SK-N-SH treated with all-trans-retinoic acid at 6 μM for 48 hours (cell line): ENCODE results near the gene ANXA3.

Experiments
- ARNTL ChIP-seq: fragments of 450-650 bp; formaldehyde crosslinking; IDR thresholded peaks from 2 replicates; pipeline ENCODE4 v1.5.0; 2020; ENCODE audit warnings: low read depth, mild to moderate bottlenecking, moderate library complexity, borderline replicate concordance
- BACH2 ChIP-seq: fragments of 250-450 bp; sonication (Bioruptor Pico); IDR thresholded peaks from 2 replicates; pipeline ENCODE4 v1.9.0; 2021; ENCODE audit warnings: mild to moderate bottlenecking, borderline replicate concordance
- RARB ChIP-seq: fragments of 250-450 bp; sonication (Bioruptor Pico); IDR thresholded peaks from 2 replicates; pipeline ENCODE4 v1.8.0; 2021; ENCODE audit warnings: mild to moderate bottlenecking, moderate library complexity
- TCF4 ChIP-seq: fragments of 250-450 bp; sonication (Bioruptor Pico); IDR thresholded peaks from 2 replicates; pipeline ENCODE4 v1.8.0; 2021; ENCODE audit warnings: mild to moderate bottlenecking, moderate library complexity, borderline replicate concordance
- TOX ChIP-seq: fragments of 250-450 bp; sonication (Bioruptor Pico); IDR thresholded peaks from 2 replicates; pipeline ENCODE4 v1.8.0; 2021; ENCODE audit warnings: mild to moderate bottlenecking, moderate library complexity, borderline replicate concordance
- ZC3H10 ChIP-seq: fragments of 250-450 bp; sonication (Bioruptor Pico); IDR thresholded peaks from 2 replicates; pipeline ENCODE4 v1.5.1; 2021; ENCODE audit warnings: mild to moderate bottlenecking, moderate library complexity
- ZNF565 ChIP-seq: fragments of 450-650 bp; formaldehyde crosslinking; conservative IDR thresholded peaks from 2 replicates; pipeline ENCODE4 v1.5.0; 2020; ENCODE audit warnings: low read depth, mild to moderate bottlenecking, moderate library complexity
- TF ChIP-seq, protein P1 (sequence below): fragments of 250-450 bp; sonication (Bioruptor Pico); IDR thresholded peaks from 2 replicates; pipeline ENCODE4 v1.8.0; 2021; ENCODE audit warnings: low read depth, mild to moderate bottlenecking, moderate library complexity, borderline replicate concordance
- TF ChIP-seq, protein P2 (sequence below): fragments of 250-450 bp; sonication (Bioruptor Pico); IDR thresholded peaks from 2 replicates; pipeline ENCODE4 v1.8.0; 2020; ENCODE audit warnings: mild to moderate bottlenecking, moderate library complexity, borderline replicate concordance
- TF ChIP-seq, protein P3 (sequence below): fragments of 250-450 bp; sonication (Bioruptor Pico); IDR thresholded peaks from 2 replicates; pipeline ENCODE4 v1.5.1; 2021; ENCODE audit warnings: mild to moderate bottlenecking, moderate library complexity

DNA sequence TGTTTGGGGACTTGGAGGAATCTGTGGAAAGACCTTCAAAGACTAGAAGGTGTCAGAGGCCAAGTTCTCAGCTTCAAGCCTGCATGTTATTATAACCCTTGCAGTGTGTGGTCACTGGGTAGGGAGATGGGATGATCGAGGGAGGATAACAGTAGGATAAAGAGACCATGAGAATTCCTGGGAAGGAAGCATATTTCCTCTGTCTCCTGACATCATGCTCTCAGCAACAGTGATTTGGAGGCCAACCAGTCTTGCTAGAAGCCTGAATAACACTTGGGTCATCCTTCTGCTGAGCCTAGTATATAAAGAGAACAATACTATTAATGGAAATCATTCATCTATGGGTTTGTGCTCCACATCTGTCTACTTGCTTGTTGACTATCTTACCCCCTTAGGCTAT is 40.9 kb upstream of the ANXA3 start:
- TF ChIP-seq ZC3H10 (CRISPR knock-in tag), result no peak
- TF ChIP-seq BACH2 (CRISPR knock-in tag), result no peak
- TF ChIP-seq, protein P1, sequence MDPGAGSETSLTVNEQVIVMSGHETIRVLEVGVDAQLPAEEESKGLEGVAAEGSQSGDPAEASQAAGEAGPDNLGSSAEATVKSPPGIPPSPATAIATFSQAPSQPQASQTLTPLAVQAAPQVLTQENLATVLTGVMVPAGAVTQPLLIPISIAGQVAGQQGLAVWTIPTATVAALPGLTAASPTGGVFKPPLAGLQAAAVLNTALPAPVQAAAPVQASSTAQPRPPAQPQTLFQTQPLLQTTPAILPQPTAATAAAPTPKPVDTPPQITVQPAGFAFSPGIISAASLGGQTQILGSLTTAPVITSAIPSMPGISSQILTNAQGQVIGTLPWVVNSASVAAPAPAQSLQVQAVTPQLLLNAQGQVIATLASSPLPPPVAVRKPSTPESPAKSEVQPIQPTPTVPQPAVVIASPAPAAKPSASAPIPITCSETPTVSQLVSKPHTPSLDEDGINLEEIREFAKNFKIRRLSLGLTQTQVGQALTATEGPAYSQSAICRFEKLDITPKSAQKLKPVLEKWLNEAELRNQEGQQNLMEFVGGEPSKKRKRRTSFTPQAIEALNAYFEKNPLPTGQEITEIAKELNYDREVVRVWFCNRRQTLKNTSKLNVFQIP (CRISPR knock-in tag), result no peak
- TF ChIP-seq, protein P2, sequence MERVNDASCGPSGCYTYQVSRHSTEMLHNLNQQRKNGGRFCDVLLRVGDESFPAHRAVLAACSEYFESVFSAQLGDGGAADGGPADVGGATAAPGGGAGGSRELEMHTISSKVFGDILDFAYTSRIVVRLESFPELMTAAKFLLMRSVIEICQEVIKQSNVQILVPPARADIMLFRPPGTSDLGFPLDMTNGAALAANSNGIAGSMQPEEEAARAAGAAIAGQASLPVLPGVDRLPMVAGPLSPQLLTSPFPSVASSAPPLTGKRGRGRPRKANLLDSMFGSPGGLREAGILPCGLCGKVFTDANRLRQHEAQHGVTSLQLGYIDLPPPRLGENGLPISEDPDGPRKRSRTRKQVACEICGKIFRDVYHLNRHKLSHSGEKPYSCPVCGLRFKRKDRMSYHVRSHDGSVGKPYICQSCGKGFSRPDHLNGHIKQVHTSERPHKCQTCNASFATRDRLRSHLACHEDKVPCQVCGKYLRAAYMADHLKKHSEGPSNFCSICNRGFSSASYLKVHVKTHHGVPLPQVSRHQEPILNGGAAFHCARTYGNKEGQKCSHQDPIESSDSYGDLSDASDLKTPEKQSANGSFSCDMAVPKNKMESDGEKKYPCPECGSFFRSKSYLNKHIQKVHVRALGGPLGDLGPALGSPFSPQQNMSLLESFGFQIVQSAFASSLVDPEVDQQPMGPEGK (CRISPR knock-in tag), result no peak
- TF ChIP-seq, protein P3, sequence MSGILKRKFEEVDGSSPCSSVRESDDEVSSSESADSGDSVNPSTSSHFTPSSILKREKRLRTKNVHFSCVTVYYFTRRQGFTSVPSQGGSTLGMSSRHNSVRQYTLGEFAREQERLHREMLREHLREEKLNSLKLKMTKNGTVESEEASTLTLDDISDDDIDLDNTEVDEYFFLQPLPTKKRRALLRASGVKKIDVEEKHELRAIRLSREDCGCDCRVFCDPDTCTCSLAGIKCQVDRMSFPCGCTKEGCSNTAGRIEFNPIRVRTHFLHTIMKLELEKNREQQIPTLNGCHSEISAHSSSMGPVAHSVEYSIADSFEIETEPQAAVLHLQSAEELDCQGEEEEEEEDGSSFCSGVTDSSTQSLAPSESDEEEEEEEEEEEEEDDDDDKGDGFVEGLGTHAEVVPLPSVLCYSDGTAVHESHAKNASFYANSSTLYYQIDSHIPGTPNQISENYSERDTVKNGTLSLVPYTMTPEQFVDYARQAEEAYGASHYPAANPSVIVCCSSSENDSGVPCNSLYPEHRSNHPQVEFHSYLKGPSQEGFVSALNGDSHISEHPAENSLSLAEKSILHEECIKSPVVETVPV (CRISPR knock-in tag), result no peak
- TF ChIP-seq ZNF565 (CRISPR knock-in tag), result no peak
- TF ChIP-seq ARNTL (CRISPR knock-in tag), result no peak
- TF ChIP-seq TCF4 (CRISPR knock-in tag), result no peak
- no peak for TF ChIP-seq RARB (CRISPR knock-in tag)
- no peak for TF ChIP-seq TOX (CRISPR knock-in tag)
